GM19193 (cell line): Measurements from ENCODE around the gene MYH15.

Experiments used
- POLR2A ChIP-seq: IDR thresholded peaks from 4 replicates; pipeline ENCODE4 v1.6.1; 2011; ENCODE audit not compliant: insufficient read depth, insufficient read length; ENCODE audit errors: extremely low read depth

MYH15 gene

DNA sequence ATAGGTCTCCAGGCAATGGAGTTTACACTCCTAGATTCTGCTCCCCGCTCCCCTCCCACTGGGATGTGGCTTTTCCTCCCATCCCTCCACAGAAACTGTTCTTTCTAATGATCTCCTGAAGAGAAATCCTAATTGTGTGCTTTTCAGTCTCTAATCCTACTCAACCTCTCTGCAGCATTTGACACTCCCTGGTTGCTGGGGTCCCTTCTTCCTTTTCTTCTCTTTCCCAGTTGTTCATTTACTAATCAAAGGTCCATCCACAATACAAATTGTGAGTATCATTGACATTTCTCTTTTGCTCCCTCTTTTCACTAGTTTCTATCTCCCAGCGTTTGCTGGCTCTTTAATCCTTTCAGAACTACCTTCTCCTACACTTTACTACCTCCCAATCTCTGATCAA, 6.5 kb upstream of the MYH15 start:
- no peak for TF ChIP-seq POLR2A

DNA sequence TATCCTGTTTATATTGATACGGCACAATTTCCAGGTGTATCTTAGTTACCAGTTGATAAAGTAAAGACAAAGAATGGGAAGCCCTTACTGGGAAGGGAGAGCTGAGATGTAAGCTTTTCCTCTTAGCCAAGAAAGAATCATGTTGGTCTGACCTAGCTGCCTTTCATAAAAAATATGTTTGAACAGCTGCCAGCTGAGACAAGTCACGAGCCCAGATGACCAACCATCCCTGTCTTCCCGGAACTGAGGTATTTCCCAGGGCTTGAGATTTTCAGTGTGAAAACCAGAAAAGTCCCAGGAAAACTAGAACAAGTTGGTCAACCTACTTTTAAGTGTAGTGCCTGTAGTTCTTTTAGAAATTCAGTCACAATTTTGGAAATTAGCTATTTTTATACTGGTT, 3.6 kb upstream of the MYH15 start:
- no peak for TF ChIP-seq POLR2A

DNA sequence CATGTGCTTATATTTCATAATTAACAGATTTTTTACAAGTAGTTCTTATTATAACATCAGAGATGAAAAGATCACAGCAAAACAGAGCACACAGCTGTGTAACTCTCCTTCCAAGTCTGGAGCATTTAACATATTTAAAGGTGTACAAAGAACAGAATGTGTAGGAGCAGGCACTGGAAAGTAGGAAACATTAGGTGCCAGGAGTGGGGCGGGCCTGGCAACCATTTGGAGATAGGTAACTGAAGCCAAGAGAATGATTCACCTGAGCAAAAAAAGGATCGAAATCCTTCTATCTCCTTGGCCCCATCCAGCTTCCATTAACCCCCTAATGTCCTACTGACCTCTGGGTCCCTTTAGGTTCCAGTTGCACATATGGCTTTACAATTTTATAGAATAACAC, 2.3 kb upstream of the MYH15 start:
- no peak for TF ChIP-seq POLR2A

DNA sequence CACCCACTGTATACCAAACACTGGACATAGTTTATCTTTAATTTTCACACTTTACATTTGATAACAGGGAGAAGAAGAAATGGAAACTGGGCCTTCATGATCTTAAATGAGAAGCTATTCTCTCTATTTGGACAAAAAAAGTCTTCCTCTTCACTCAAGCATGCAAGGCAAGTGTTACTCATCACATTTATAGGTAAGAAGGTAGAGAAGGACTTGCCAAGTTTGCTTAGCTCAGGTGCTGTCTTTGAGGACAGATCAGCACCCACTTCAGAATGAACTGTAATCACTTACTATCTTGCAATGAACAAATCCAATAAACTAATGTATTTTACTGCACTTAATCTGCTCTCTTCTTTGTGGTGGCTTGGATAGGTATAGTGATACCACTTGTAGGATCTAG, 1.1 kb upstream of the MYH15 start:
- no peak for TF ChIP-seq POLR2A

DNA sequence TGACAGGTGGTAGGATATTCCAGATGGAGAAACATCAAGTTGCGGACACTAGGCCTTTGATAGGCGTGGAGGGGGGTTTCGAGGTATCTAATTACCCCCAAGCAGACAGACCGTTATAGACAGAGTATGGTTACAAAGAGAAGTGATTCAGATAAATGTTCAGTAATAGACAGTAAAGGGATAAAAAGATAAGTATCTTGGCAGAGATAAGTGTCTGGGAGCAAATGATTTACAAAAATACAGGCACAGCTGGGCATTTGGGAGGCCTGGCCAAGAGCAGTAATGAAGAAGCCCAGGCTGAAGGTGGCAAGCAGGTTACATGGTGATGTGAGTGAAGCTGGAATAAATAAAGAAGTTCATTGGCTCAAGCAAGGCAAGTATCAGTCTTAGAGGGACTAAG, 659 bp upstream of the MYH15 start:
- TF ChIP-seq POLR2A = no peak

DNA sequence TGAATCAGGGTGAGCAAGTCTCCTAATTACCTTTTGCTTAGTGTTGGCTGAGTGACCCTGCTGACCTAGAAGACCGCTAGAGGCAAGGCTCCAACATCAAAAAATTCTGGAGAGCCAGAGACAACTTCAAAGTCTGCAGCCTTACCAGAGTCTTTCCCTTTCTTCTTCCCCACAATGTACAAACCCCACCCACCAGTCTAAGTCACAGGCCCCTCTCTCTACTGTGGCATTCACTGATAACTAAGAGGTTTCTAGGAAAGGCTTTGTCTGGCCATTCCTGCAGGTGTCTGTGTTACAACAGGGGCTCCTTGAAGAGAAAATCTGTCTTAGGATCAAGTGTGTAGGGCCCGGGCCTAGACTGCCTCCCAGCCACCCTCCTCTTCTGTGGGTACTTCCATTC, 525 bp downstream of the MYH15 start:
- no peak for TF ChIP-seq POLR2A

DNA sequence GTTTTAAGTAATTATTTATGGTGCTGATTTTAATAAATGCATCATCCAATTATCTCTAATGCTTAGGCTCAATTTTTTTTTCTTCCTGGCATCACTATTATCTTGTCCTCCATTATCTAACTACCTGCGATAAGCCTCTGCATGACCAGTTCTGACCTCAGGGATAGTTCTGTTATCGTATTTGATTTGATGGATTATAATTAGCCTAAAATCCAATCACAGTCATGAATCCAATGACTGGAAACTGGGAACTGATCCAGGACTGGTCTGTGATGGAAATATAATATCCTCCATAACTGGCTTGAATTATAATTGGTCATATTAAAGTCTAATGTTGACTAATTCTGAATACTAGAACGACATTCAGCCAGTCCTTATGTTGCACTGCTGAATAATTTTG, 1.1 kb downstream of the MYH15 start:
- no peak for TF ChIP-seq POLR2A

DNA sequence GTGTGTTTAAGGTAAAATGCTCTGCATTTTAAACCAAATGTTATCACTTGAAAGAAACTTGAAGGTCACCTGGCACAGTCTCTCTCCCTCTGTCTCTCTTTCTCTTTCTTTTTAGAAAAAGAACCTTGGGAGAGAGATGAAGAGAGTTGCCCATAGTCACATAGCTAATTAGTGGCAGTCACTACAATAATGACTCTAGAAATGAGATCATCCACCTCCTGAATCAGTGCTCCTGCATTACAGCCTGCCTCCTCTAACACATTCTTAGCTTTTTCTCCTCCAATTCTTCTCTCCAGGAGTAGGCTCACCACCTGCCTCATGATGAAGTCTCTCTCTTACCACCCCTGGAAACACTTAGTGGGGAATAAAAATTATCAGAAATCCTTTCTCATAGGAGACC, 2.5 kb downstream of the MYH15 start:
- TF ChIP-seq POLR2A = no peak

DNA sequence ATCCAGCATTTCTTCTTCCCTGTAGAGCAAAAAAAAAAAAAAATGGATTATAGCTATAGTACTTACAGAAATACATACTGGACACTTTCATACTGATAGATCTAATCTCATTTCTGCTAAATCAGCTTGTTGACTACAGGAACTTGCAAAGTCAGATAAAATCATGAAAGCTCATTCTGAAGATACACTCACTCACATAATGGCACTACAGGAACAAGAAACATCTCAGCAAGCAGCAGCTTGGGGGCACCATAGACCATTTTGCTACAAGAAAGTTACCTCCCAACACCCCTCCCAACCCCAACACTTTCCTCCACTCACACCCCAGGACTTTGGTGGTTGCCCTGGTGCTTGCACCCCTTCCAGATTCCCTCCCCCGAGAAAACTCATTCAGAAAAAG, 4.6 kb downstream of the MYH15 start:
- TF ChIP-seq POLR2A = no peak

DNA sequence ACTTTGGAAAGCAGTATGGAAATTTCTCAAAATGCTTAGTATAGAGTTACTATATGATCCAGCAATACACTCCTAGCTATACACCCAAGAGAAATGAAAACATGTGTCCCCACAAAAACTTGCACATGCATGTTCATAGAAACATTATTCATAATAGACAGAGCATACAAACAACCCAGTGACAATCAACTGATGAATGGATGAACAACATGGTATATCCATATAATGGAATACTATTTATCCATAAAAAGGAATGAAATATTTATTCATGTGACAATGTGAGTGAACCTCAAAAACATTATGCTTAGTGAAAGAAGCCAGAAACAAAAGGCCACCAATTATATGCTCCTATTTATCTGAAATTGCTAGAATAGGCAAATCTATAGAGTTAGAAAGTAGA, 6.7 kb downstream of the MYH15 start:
- no peak for TF ChIP-seq POLR2A

DNA sequence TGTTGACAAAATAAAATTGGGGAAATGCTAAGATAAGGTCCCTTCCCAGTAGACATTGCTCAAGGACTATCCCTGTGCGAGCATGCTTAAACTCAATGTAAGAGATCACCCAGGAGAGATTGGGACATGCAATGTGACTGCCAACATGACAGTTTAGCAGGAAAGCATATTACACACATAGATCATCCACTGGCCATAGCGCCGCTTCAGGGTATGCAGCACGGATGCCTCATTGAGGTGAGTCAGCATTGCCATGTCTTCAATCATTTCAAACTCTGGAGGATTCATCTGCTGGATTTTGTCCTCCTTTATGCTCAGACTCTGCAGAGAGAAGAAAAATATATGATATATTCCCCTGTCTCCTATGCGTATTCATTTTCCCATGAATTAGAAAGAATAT, 8.9 kb downstream of the MYH15 start:
- TF ChIP-seq POLR2A = no peak

DNA sequence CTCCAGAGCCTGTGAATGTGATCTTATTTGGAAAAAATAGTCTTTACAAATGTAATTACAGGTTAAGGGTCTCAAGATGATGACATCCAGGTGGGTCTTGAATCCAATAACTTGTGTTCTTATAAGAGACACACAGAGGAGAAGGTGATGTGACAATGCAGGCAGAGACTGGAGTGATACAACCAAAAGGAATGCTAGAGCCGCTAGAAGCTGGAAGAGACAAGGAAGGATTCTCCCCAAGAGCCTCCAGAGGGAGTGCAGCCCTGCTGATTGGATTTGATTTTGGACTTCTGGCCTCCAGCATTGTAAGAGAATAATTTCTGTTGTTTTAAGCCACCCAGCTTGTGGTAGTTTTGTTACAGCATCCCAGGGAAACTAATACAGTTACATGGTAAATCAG, 9.7 kb downstream of the MYH15 start:
- TF ChIP-seq POLR2A = no peak

DNA sequence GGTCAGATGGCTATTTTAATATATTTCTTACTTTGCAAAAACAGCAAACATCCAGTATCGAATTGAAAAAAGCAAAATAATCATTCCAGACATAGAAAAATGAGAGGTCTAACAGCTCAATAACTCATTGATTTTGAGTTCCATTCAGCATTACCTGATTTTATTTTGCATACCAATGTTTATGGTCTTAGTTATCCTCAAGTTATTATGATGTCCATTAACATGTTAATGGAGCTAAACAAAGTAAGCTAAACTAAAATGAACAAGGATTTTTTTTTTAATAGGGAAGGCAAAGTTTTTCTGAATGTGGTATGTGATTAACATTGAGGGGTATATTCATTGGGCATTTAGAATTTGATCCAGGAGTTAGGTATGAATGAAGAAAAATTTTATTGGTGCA, 13.1 kb downstream of the MYH15 start:
- no peak for TF ChIP-seq POLR2A

DNA sequence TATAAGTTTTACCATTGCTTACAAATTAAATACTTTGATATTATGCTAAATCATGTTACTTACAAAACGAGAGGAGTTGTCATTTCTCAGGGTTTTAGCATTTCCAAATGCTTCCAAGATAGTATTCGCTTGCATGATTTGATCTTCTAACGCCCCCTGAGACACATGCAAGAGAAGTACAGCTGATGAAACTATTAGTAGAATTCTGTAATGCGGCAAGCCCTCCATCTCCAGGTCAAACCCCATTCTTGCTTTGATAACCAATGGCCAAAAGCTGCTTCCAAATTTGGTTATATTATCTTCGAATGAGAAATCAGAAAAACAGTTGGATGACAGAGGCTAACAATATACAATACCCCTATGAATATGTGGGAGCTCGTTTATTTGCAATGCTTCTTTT, 14.7 kb downstream of the MYH15 start:
- TF ChIP-seq POLR2A = no peak

DNA sequence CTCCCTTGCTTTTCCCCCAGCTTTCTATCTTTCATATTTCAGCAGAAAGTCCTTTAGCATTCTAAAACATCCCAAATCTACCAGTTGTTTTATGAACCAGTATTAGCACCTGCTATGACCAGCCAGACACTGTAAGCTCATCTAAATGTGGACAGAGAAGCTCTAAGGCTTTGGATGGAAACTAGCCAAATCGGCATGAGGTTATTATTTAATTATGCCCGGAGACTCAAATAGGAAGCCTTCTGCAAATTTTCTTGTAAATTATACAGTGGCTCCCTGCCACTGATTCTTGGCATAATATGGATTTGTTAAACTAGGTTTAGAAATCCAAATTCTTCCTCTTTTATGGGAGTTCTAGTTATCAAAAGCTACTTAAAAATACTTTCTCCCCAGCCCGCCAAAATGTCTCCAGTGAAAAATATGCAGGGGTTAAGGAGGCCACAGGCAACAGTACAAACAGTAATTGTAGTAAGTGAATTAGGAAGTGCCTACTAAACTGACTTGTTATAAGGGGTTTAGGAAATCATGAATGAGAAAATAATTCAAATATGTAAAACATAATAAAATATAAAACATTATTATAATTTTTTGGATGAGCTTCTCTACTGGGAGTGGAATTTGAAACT, 15.4 kb downstream of the MYH15 start:
- TF ChIP-seq POLR2A = no peak

DNA sequence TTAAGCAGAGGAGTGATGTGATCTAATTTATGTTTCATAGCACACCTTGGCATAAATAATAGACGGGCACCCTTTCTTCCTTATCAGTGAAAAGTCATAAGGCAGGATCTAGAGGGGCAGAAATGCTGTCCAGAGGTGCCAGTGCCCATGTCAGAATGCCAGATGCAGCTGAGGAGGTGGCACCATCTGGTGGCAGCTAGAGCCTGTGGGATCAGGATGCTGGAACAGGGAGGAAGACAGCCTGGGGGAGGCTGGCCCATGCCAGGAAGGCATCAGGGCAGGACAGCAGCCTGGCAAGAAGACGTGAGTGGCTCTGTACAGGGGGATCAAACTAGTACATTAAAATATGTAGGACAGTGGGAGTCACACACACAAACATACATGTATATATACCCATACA, 16.5 kb downstream of the MYH15 start:
- no peak for TF ChIP-seq POLR2A

DNA sequence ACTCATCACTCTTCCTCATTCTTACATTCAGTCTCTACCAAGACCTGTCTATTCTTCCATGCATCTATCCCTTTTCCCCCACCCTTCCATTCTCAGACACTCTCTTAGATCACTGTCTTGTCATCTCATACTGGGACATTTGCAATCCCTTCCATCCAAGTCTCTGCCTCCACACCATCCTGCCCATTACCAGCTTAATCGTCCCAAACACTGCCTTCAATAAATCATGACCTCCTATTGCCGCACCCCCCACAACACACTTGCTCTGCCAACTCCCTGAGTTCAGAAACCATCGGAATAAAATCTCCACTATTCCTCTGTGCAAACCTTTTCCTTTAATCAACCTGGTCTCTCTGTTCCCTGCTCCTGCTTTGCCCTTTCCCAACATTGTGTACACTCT, 18.9 kb downstream of the MYH15 start:
- TF ChIP-seq POLR2A = no peak
